SU-DHL-6 (cell line): ENCODE data around the gene GRPEL1.

Source experiments
- H2AFZ ChIP-seq: fragments of 200-600 bp; sonication (generic); 2 replicates; pipeline ENCODE4 v1.6.1; 2014; ENCODE audit warnings: low read depth, mild to moderate bottlenecking, moderate library complexity, mixed read lengths, antibody characterized with exemption, low read length; ENCODE audit not compliant: severe bottlenecking
- H3F3A ChIP-seq: fragments of 200-600 bp; shearing (Covaris generic); 2 replicates; pipeline ENCODE4 v1.6.0; 2016; ENCODE audit warnings: antibody characterized with exemption, mild to moderate bottlenecking; ENCODE audit not compliant: insufficient read depth
- H3K27ac ChIP-seq: fragments of 200-600 bp; sonication (generic); 2 replicates; pipeline ENCODE4 v1.5.1; 2016; ENCODE audit warnings: low read depth, mild to moderate bottlenecking, low read length, moderate library complexity, mixed read lengths
- H3K27me3 ChIP-seq: fragments of 200-600 bp; sonication (generic), shearing (Covaris generic); 2 replicates; pipeline ENCODE4 v1.6.0; 2014; ENCODE audit warnings: mild to moderate bottlenecking, low read length
- H3K36me3 ChIP-seq: fragments of 200-600 bp; sonication (generic); 2 replicates; pipeline ENCODE4 v1.6.1; 2014; ENCODE audit warnings: mild to moderate bottlenecking, low read length, mixed read lengths
- H3K4me2 ChIP-seq: fragments of 300-600, 200-600 bp; shearing (Covaris generic), sonication (generic); 2 replicates; pipeline ENCODE4 v1.6.0; 2014; ENCODE audit warnings: low read length, low read depth, mild to moderate bottlenecking; ENCODE audit not compliant: poor library complexity, severe bottlenecking
- H3K4me3 ChIP-seq: fragments of 200-600 bp; sonication (generic); 2 replicates; pipeline ENCODE4 v1.5.1; 2014; ENCODE audit warnings: antibody characterized with exemption, low read length, mild to moderate bottlenecking, mixed read lengths; ENCODE audit not compliant: insufficient read depth, poor library complexity, severe bottlenecking
- H3K79me2 ChIP-seq: fragments of 200-600 bp; sonication (generic); 2 replicates; pipeline ENCODE4 v1.6.1; 2014; ENCODE audit warnings: mild to moderate bottlenecking, low read length, moderate library complexity; ENCODE audit not compliant: insufficient read depth
- H3K9ac ChIP-seq: fragments of 200-600 bp; sonication (generic); 2 replicates; pipeline ENCODE4 v1.7.0; 2014; ENCODE audit warnings: mild to moderate bottlenecking, low read length
- H3K9me2 ChIP-seq: fragments of 200-600 bp; sonication (generic); replicated peaks from 2 replicates; pipeline ENCODE4 v1.6.1; 2014; ENCODE audit warnings: low read length; ENCODE audit not compliant: insufficient read depth
- H3K9me3 ChIP-seq: fragments of 200-600 bp; sonication (generic); 2 replicates; pipeline ENCODE4 v1.6.1; 2014; ENCODE audit warnings: low read length, mixed read lengths; ENCODE audit not compliant: insufficient read depth
- H4K20me1 ChIP-seq: fragments of 200-600 bp; sonication (generic); 2 replicates; pipeline ENCODE4 v1.6.1; 2014; ENCODE audit warnings: low read depth, mild to moderate bottlenecking, antibody characterized with exemption, low read length, moderate library complexity, mixed read lengths
- CTCF ChIP-seq: fragments of 200-600 bp; sonication (generic); IDR thresholded peaks from one replicate; pipeline ENCODE4 v1.5.1; 2017; ENCODE audit warnings: antibody characterized with exemption, mild to moderate bottlenecking, low read length, moderate library complexity; ENCODE audit not compliant: insufficient read depth, poor library complexity, severe bottlenecking
- EZH2phosphoT487 ChIP-seq: fragments of 200-600 bp; sonication (generic), shearing (Covaris generic); conservative IDR thresholded peaks from 2 replicates; pipeline ENCODE4 v1.6.1; 2018; ENCODE audit warnings: mild to moderate bottlenecking, antibody characterized with exemption, low read length, moderate library complexity, mixed read lengths

The GRPEL1 gene

GRCh38 chr4:7027284-7027683 is 40.6 kb downstream of the GRPEL1 start:
- no peak for TF ChIP-seq CTCF
- TF ChIP-seq EZH2phosphoT487, result no peak
- Histone ChIP-seq H3K4me2 (no peak overlapping the region), H3K79me2 (no peaks in the 10 kb centered on the region), H3K4me3 (no peak overlapping the region), H2AFZ (no peak overlapping the region), H3K9me2 (no peaks in the 10 kb centered on the region), H3K9me3 (no peaks in the 10 kb centered on the region), H3F3A (no peaks in the 10 kb centered on the region), H3K27me3 (no peaks in the 10 kb centered on the region), H3K36me3 (no peaks in the 10 kb centered on the region), H3K27ac (no peak overlapping the region), H3K9ac (no peak overlapping the region), H4K20me1 (no peaks in the 10 kb centered on the region)

- Histone ChIP-seq H3K79me2 (no peaks in the 10 kb centered on the region), H3F3A (no peaks in the 10 kb centered on the region), H3K9me3 (no peaks in the 10 kb centered on the region), H3K9me2 (no peaks in the 10 kb centered on the region), H3K27me3 (no peaks in the 10 kb centered on the region), H2AFZ (no peak overlapping the region), H3K9ac (no peak overlapping the region), H3K27ac (no peak overlapping the region), H3K4me3 (no peak overlapping the region), H3K36me3 (no peaks in the 10 kb centered on the region), H3K4me2 (no peak overlapping the region), H4K20me1 (no peaks in the 10 kb centered on the region)
- TF ChIP-seq CTCF (no peak), EZH2phosphoT487 (no peak)
Measured at GRCh38 chr4:7026107-7026506, 41.8 kb downstream of the GRPEL1 start.

GRCh38 chr4:7025040-7025602 is 42.7 kb downstream of the GRPEL1 start:
- H2AFZ ChIP-seq, result no peak overlapping the region
- H3K4me2 ChIP-seq, result no peak overlapping the region
- no peaks in the 10 kb centered on the region for H3K27me3 ChIP-seq
- H3K9me2 ChIP-seq, result no peaks in the 10 kb centered on the region
- H4K20me1 ChIP-seq, result no peaks in the 10 kb centered on the region
- H3K9ac ChIP-seq, result no peak overlapping the region
- H3K9me3 ChIP-seq, result no peaks in the 10 kb centered on the region
- no peak overlapping the region for H3K27ac ChIP-seq
- H3F3A ChIP-seq, result no peaks in the 10 kb centered on the region
- no peaks in the 10 kb centered on the region for H3K36me3 ChIP-seq
- no peak overlapping the region for H3K4me3 ChIP-seq
- H3K79me2 ChIP-seq, result no peaks in the 10 kb centered on the region
- no peak for TF ChIP-seq CTCF
- no peak for TF ChIP-seq EZH2phosphoT487
